NCI-H748 (cell line): ENCODE data around the gene MYL4.
"Not testable (repeated sequence)": the region's sequence is repeated elsewhere in the genome, so short reads cannot be mapped to it uniquely, and the experiment has no call there.

ENCODE experiments used
- DNase-seq: peaks from one replicate; lab custom pipeline; 2025; ENCODE audit not compliant: unreplicated experiment; lab: John Stamatoyannopoulos, UW

Gene MYL4

DNA sequence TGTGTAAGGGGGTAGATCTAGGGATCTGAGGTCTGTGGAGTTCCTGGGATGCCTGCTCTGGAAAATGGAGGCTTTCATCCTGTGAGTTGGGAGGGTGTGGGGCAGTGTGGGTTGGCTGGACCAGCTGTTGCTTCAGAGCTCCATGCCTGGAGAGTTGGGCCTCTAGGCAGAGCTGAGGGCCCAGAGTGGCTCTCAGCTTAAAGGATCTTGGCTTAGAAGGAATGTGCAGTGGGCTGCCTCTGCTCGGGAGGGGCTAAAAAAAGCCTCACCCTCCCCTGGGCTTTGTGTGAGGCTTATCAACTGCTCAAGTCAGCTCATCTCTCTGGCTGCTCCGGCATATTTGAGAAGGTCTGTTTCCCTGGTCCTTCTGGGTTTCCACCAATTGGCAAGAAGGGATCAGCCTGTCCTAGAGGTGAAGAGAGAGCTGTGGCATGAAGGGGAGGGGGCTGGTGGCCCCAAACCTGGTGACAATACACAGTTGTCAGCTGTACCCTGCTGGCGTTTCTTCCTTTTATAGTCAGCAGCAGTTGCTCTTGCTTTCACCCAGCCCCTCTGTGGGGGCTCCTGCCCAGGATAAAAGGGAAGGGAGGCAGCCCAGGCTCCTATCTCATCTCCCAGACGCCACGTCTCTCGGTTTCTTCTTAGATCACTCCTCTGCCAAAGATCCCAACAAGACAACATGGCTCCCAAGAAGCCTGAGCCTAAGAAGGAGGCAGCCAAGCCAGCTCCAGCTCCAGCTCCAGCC is at the start of gene MYL4:
TSS of gene MYL4 (plus strand) at position 605 of the 745 bp plus-strand sequence. CDS start at position 680, 75 bp downstream.
- no peak for DNase-seq

DNA sequence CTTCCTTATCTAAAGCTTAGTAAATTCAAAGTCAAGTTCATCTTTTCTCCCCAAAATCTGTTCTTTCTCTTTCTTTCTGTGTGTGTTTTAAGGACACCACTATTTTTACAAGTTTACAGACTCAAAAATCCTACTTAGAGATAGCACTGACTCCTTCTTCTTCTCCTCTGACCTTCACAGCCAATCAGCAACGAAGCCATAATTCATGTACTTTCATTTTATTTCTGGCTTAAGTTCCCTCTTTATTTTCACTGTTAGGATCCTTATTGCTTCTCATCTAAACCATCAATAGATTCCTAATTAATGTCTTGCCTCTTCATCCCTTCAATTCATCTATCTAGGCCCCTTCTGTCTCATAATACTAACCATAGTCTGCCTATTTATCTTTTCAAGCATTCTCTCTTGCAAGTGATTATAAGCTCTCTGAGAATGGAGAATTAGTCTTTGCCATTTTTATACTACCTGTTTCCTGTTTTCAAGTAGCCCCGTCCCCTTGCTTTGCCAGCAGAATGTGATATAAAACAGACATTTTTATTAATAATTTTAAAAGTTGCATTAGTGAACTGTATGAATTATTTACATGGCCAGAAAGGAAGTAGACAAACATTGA is 47.0 kb upstream of the MYL4 start:
- DNase-seq, result no peak

DNA sequence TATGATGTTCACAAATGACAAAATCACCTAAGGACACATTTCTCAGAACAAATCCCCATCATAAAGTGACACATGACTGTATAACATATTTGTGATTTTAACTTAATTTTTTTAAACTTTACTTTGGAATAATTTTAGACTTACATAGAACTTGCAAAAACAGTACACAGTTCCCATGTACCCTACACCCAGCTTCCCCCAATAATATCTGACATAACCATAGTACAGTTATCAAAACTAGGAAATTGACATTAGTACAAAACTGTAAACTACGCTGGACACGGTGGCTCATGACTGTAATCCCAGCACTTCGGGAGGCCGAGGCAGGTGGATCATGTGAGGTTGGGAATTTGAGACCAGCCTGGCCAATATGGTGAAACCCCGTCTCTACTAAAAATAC is 44.9 kb upstream of the MYL4 start:
- no peak for DNase-seq

DNA sequence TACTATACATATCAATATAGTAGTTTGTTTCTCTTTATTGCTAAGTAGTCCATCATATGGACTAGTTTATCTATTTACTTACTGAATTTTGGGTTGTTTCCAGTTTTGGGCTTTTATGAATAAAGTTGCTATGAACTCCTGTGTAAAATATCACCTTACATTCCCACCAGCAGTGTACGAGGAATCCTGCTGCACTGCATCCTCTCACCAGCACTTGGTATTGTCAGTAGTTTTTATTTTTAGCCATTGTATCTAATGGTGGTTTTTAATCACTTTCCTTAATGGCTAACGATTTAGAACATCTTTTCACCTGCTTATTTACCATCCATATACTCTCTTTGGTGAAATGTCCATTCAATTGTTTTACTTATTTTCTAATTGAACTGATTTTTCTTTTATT is 44.0 kb upstream of the MYL4 start:
- no peak for DNase-seq

DNA sequence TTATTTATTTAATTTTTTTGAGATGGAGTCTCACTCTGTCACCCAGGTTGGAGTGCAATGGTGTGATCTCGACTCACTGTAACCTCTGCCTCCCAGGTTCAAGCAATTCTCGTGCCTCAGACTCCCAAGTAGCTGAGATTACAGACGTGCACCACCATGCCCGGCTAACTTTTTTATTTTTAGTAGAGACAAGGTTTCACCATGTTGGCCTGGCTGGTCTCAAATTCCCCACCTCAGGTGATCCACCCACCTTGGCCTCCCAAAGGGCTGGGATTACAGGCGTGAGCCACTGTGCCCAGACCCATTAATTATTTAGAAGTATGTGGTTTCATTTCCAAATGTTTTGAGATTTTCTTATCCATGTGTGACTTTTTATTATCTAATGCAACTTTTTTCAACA is 42.3 kb upstream of the MYL4 start:
- DNase-seq, result not testable (repeated sequence)

DNA sequence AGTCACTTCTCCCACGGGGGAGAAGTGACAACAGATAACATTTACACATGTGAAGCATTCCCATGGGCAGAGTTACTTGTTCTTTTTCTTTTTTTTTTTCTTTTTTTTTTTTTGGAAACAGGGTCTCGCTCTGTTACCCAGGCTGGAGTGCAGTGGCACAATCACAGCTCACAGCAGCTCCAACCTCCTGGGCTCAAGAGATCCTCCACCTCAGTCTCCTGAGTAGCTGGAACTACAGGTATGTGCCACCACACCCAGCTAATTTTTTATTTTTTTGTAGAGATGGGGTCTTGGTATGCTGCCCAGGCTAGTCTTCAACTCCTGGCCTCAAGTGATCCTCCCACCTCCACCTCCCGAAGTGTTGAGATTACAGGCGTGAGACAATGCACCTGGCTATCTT is 40.3 kb upstream of the MYL4 start:
- not testable (repeated sequence) for DNase-seq

DNA sequence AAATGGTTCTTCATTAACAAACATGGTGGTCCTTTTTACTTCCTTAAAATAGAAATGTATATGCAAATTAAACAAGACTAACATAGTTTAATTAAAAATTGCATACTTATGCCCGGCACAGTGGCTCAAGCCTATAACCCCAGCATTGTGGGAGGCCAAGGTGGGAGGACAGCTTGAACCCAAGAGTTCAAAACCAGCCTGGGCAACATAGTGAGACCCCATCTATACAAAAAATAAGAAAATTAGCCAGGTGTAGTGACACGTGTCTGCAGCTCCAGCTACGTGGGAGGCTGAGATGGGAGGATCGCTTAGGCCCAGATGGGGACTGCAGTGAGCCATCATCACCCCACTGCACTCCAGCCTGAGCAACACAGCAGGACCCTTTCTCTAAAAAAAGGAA is 38.4 kb upstream of the MYL4 start:
- no peak for DNase-seq

DNA sequence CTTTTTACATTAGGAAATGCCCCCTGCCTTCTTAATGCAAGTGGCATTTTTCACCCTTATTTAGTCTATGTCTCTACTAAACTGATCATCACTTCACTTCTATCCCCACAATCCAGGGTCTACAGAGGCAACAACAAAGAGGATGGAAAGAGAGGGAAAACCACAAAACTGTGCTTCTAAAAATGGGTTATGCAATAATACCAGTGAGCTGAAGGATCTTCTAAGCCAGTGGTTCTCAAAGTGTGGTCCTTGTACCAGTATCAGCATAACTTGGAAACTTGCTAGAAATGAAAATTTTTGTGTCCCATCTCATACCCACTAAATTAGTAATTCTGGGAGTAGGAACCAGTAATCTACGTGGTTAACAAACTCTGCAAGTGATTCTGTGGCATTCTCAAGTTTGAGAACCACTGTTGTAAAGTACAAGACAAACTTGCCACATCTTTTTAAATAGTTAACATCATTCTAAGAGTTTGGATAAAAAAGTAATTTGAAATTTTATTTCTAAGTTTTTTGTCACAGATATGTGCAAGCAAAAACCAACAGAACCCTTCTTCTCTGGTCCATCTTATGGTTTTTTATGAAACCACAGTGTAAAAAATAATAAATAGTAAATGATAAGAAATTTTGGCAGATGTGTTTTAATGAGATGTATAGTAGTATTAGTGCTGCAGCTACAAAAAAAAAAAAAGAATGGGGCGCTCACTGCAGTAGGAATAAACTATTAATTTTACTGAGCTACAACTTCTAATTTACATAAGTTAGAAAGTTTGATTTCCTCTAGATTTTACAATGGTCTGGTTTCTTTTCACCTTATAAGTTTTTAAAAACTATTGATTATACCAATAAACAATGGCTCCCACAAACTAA is 36.2 kb upstream of the MYL4 start:
- no peak for DNase-seq

DNA sequence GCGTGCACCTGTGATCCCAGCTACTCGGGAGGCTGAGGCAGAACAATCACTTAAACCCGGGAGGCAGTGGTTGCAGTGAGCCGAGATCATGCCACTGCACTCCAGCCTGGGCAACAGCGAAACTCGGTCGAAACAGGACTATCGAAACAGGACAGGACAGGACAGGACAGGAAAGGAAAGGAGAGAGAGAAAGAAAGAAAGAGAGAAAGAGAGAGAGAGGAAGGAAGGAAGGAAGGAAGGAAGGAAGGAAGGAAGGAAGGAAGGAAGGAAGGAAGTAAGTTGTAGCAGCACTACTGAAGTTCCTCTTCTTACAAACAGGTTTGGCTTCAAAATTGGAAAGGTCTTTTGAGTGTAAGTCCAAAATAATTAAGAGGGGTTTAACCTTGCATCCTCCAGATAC is 34.3 kb upstream of the MYL4 start:
- DNase-seq, result not testable (repeated sequence)

DNA sequence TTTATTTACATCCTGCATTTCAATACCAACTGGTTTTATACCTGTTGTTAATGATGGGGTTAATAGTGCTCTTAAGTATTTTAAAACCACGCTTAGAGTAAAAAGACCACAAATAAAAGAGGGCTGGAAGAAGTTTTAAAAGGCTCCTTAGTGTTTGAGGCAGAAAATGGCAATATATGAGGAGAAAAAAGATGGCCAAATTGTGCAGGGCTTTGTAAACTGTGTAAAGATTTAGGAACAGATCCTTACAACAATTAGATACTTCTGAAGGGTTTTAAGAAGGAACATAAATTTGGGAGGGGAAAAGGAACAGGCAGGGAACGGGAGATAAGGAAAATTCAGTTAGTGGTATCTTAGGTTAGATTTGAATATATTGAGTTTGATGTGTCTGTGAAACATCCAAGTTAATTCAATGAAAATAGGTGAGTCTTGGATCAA is 32.7 kb upstream of the MYL4 start:
- no peak for DNase-seq

DNA sequence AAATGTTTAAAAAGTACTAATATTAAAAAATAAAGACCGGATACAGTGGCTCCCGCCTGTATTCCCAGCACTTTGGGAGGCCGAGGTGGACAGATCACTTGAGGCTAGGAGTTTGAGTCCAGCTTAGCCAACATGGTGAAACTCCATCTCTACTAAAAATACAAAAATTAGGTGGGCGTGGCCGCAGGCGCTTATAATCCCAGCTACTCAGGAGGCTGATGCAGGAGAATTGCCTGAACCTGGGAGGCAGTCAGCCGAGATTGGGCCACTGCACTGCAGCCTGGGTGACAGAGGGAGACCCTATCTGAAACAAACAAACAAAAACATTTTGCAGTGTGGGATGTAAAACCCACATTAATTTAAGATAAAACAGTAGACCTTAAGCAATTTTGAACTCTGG is 31.9 kb upstream of the MYL4 start:
- no peak for DNase-seq

DNA sequence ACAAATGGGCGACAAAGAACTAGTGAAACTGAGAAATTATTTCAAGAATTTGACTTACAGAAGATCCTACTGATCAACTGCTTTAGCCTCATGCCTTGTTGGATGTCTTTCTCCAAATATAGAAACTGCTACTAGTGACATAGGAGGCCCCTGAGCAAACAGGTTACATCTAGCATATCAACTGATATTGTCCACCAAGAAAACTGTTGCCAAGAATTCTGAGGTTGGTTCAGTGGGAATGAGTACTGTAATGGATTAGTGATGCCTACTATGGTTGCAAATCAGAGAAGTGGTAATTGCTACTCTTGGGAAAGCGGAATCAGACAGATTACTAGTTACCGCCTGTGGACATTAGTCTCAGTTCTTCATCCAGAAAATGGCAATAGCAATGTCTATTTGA is 30.0 kb upstream of the MYL4 start:
- no peak for DNase-seq

DNA sequence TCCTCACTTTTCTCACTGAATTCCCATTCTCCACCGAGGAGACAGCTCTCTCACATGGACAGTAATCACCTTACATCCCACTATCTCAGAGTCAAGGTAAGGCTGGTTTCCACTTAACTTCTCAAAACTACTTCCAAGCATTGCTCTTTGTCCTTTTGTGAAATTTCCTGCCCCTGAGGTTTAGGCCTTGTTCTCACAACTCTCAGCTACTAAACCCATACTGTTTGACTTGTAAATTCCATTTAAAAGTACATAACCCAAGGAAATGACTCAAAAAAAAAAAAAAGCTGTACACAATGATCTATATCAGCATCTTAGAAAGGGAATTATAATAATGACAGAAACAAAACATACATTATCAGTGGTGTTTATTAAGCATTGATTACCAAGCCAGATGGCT is 28.8 kb upstream of the MYL4 start:
- DNase-seq, result no peak

DNA sequence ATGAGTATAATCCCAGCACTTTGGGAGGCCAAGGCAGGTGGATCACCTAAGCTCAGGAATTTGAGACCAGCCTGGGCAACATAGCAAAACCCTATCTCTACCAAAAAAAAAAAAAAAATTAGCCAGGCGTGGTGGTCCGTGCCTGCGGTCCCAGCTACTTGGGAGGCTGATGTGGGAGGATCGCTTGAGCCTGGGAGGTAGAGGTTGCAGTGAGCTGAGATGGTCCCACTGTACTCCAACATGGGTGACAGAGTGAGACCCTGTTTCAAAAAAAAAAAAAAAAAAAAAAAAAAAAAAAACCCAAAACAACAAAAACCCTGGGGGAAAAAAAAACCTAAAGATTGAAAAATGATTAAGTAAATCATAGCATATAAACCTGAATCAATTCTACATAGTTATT is 28.2 kb upstream of the MYL4 start:
- not testable (repeated sequence) for DNase-seq

DNA sequence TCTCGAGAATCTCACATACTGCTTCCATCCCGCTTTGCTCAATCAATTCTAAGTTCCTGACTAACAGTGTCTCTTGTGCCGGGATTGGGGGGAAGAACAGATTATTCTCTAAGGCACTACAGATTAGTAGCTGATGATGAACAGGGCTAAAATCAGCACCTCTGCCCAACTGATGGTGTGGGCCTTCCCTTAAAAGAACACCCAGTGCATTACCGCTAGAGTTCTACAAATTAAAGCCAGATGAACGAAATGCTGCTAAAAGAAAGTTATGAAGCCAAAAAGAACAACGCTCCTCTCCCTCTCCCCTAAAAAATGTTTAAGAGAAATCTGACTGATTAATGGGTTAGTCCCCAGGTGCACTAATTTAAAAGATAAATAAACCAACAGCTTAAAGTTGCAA is 24.5 kb upstream of the MYL4 start:
- no peak for DNase-seq

DNA sequence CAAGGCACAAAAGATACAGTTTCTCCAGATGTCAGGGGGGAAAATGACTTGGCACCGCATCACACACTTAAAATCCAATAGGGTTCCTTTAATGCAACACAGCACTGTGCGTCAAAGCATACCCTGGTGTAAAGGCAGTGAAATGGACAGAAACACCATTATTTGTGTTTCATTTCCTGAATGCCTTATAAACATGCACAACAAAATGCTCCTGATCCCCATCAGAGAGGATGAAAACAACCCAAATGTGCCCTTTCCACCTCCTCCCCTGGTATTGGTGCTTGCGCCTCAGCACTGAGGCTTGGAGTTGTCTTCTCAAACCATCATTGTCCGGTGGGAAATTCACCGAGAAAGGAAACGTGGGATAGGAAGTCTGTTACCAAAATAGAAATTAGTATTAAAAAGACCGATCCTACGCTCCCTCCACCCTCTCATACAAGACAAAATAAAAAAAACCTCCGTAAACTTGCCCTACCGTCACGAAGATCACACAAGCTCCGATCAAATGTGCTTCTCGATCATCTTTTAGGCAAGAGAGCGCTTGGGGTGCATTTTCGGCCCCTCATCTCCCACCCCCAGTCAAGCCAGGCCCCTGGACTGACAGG is 20.8 kb upstream of the MYL4 start:
- DNase-seq, result peak; percentile 39

DNA sequence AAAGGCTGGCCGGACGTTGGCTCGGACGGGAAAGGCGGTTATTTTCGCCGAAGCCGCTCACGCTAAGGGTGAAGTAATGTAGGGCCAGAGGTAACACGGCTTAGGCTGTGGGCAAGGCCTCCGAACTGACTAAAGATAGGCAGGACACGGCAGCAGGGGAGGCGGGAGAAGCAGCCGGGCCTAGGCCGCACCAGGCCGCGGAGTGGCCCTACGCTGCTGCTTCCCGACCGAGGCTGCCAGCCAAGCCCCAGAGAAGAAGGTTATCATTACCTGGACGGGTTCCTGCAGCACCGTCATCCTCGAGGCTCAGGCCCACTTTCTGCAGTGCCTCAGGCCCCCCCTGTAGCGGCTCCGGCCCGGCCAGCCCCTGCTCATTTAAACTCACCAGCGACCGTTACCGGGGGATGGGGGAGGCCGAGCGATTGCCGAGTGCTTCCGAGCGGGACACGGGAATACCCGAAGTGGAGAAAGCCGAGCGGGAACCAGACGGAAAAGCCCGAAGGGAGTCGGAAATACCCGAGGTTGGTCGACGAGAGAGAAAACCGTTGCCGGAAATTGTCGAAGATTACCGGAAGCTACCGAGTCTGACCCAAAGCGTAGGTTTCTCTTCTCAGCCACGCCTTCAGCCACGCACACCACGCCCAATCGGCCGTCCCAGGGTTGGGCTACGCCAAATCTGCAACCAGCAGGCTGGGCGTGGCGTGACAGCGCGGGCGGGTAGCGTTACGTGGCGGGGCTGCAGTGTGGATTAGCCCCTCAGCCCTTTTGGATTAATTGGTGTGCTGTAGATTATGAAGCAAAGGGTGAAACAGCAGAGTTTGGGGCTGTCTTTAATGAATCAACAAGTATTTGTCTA is 20.0 kb upstream of the MYL4 start, which contains the start of gene CDC27:
TSS of gene CDC27 (minus strand) at position 420 of the 856 bp plus-strand sequence. CDS start at position 297, 123 bp downstream.
- DNase-seq, result peak; percentile 98

DNA sequence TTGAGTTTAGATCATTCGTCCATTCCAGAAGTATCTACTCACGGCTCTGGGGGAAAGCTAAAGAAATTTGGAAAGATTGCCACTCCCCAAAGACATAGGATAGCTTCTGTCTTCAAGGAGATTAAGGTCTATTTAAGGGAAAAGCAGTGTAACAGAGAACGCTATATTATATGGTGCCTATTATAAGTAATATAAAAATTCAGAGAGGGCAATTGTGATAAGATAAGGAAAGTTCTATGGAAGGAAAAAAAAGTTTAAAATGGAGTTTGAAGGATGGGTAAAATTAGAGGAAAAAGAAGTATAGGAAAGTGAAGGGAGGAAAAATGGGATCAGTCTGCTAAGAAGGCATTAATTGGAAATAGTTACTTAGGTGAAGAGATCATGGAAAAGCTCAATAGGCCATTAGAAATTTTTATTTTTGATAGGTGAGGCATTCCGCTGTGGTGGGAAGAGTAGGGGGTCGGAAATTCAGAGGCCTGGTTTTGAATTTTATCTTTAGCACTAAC is 19.4 kb upstream of the MYL4 start:
- no peak for DNase-seq

DNA sequence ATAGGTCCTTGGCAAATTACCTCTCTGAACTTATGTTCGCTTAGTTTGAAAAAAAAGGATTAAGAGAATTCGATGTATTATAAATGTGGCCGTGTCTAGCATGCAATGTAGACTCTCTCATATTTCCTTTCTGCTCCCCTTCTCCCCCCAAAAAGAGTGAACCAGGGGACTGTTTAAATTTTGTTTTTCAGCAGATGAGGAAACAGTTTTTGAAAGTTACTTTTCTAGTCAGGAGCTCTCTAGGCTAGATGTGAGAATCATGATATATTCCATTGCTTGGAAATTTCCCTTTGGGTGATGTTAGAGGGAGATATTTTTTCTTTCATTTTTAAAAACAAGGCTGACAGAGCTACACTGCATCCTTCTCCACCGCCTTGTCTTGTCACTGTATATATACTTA is 18.9 kb upstream of the MYL4 start:
- DNase-seq, result no peak

DNA sequence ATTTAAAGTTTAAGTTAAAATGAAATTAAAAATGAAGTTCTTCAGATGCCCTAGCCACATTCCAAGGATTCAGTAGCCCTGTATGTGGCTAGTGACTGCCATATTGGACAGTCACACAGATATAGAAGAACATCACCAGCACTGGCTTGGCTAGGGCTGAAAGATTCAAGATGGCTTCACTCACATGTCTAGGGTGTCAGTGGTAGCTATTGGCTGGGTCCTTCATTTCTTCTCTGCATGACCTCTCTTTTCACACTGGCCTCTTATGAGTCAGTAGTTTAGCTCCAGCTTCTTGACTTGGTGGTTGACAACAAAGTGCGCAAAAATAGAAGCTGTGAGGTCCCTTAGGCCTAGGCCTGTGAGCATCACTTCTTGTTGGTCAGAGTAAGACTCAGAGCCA is 18.4 kb upstream of the MYL4 start:
- DNase-seq, result no peak
